Measurements from ENCODE around the gene NELFCD. TPM values are rescaled to one million over a fixed set of nuclear protein-coding genes. Genes with fewer than 3 reads are reported as not detected.
"Not testable (repeated sequence)": the region's sequence is repeated elsewhere in the genome, so short reads cannot be mapped to it uniquely, and the experiment has no call there.

Gene NELFCD
- 43.8 and 51.0 TPM in 2 replicates for total RNA-seq

GRCh38 chr20:58980711-58981627 is at the start of gene NELFCD:
NELFCD (plus strand) TSS chr20:58981256; CDS start chr20:58981310, 54 bp downstream.
- peak; percentile 83 to 88 for DNase-seq (ENCODE audit: low read depth in 2 of 2)

GRCh38 chr20:58932170-58932569 is 48.9 kb upstream of the NELFCD start:
- no peak for DNase-seq (ENCODE audit: low read depth in 2 of 2)

GRCh38 chr20:58938078-58938477 is 43.0 kb upstream of the NELFCD start:
- DNase-seq (ENCODE audit: low read depth in 2 of 2): no peak

- no peak for DNase-seq (ENCODE audit: low read depth in 2 of 2)
These were observed 42.5 kb upstream of the NELFCD start for GRCh38 chr20:58938541-58938940.

GRCh38 chr20:58941471-58941870 is 39.6 kb upstream of the NELFCD start:
- no peak for DNase-seq (ENCODE audit: low read depth in 2 of 2)

- DNase-seq (ENCODE audit: low read depth in 2 of 2): no peak
These were observed 38.5 kb upstream of the NELFCD start for GRCh38 chr20:58942549-58942948.

- DNase-seq (ENCODE audit: low read depth in 2 of 2): no peak
These were observed 36.4 kb upstream of the NELFCD start for GRCh38 chr20:58944610-58945009.

- no peak for DNase-seq (ENCODE audit: low read depth in 2 of 2)
These were observed 35.0 kb upstream of the NELFCD start for GRCh38 chr20:58945965-58946631.

- DNase-seq (ENCODE audit: low read depth in 2 of 2): not testable (repeated sequence)
These were observed 33.2 kb upstream of the NELFCD start for GRCh38 chr20:58947797-58948388.

GRCh38 chr20:58950603-58951002 is 30.5 kb upstream of the NELFCD start:
- no peak for DNase-seq (ENCODE audit: low read depth in 2 of 2)

GRCh38 chr20:58953050-58953449 is 28.0 kb upstream of the NELFCD start:
- DNase-seq (ENCODE audit: low read depth in 2 of 2): no peak

- DNase-seq (ENCODE audit: low read depth in 2 of 2): no peak
These were observed 25.0 kb upstream of the NELFCD start for GRCh38 chr20:58956078-58956477.

GRCh38 chr20:58959652-58960051 is 21.4 kb upstream of the NELFCD start:
- no peak for DNase-seq (ENCODE audit: low read depth in 2 of 2)

GRCh38 chr20:58963060-58963584 is 17.9 kb upstream of the NELFCD start:
- DNase-seq (ENCODE audit: low read depth in 2 of 2): no peak

GRCh38 chr20:58963922-58964321 is 17.1 kb upstream of the NELFCD start:
- not testable (repeated sequence) for DNase-seq (ENCODE audit: low read depth in 2 of 2)

- DNase-seq (ENCODE audit: low read depth in 2 of 2): no peak
These were observed 15.6 kb upstream of the NELFCD start for GRCh38 chr20:58965270-58966064.

GRCh38 chr20:58967652-58968429 is 13.2 kb upstream of the NELFCD start:
- DNase-seq (ENCODE audit: low read depth in 2 of 2): no peak

GRCh38 chr20:58969439-58969838 is 11.6 kb upstream of the NELFCD start:
- no peak for DNase-seq (ENCODE audit: low read depth in 2 of 2)

GRCh38 chr20:58970146-58970545 is 10.9 kb upstream of the NELFCD start:
- DNase-seq (ENCODE audit: low read depth in 2 of 2): no peak

GRCh38 chr20:58971429-58971828 is 9.6 kb upstream of the NELFCD start:
- no peak for DNase-seq (ENCODE audit: low read depth in 2 of 2)
